Kidney epithelial cell (primary cell): ENCODE data around the gene CA5A. TPM values are rescaled to one million over a fixed set of nuclear protein-coding genes. Genes with fewer than 3 reads are reported as not detected.

Experiments used
- DNase-seq: peaks from one replicate; pipeline ENCODE4 v3.0.0-alpha.2; 2010; ENCODE audit warnings: low read depth
- H3K27me3 ChIP-seq: 2 replicates; pipeline ENCODE4 v1.6.0; 2011; ENCODE audit warnings: low read length; ENCODE audit not compliant: control insufficient read depth, insufficient read depth
- H3K36me3 ChIP-seq: 2 replicates; pipeline ENCODE4 v1.5.1; 2011; ENCODE audit warnings: low read length; ENCODE audit not compliant: control insufficient read depth, insufficient read depth
- H3K4me3 ChIP-seq: 2 replicates; pipeline ENCODE4 v1.5.1; 2011; ENCODE audit warnings: low read depth, mild to moderate bottlenecking, control low read depth, low read length
- total RNA-seq: library from RNA; depleted of rRNA; stranded (reverse); fragments of >200 nt; gene quantifications from 2 replicates; pipeline ENCODE4 v1.2.3, GENCODE V29; 2015
- TF ChIP-seq, protein P1 (sequence below): IDR thresholded peaks from 2 replicates; pipeline ENCODE4 v1.5.1; 2011; ENCODE audit warnings: mild to moderate bottlenecking, moderate library complexity, low read length, control low read depth, inconsistent platforms; ENCODE audit not compliant: insufficient read depth, poor library complexity, severe bottlenecking

Gene CA5A
- total RNA-seq, 1 donor from 2014 or later: not detected

- no peak for DNase-seq
- no peaks in the 10 kb centered on the region for H3K36me3 ChIP-seq
- H3K4me3 ChIP-seq: no peak overlapping the region
- TF ChIP-seq, protein P1, sequence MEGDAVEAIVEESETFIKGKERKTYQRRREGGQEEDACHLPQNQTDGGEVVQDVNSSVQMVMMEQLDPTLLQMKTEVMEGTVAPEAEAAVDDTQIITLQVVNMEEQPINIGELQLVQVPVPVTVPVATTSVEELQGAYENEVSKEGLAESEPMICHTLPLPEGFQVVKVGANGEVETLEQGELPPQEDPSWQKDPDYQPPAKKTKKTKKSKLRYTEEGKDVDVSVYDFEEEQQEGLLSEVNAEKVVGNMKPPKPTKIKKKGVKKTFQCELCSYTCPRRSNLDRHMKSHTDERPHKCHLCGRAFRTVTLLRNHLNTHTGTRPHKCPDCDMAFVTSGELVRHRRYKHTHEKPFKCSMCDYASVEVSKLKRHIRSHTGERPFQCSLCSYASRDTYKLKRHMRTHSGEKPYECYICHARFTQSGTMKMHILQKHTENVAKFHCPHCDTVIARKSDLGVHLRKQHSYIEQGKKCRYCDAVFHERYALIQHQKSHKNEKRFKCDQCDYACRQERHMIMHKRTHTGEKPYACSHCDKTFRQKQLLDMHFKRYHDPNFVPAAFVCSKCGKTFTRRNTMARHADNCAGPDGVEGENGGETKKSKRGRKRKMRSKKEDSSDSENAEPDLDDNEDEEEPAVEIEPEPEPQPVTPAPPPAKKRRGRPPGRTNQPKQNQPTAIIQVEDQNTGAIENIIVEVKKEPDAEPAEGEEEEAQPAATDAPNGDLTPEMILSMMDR: no peak
- H3K27me3 ChIP-seq: peaks cover 23% of the 10 kb centered on the region
Observed at GRCh38 chr16:87926246-87927194, 9.8 kb downstream of the CA5A start.

DNA sequence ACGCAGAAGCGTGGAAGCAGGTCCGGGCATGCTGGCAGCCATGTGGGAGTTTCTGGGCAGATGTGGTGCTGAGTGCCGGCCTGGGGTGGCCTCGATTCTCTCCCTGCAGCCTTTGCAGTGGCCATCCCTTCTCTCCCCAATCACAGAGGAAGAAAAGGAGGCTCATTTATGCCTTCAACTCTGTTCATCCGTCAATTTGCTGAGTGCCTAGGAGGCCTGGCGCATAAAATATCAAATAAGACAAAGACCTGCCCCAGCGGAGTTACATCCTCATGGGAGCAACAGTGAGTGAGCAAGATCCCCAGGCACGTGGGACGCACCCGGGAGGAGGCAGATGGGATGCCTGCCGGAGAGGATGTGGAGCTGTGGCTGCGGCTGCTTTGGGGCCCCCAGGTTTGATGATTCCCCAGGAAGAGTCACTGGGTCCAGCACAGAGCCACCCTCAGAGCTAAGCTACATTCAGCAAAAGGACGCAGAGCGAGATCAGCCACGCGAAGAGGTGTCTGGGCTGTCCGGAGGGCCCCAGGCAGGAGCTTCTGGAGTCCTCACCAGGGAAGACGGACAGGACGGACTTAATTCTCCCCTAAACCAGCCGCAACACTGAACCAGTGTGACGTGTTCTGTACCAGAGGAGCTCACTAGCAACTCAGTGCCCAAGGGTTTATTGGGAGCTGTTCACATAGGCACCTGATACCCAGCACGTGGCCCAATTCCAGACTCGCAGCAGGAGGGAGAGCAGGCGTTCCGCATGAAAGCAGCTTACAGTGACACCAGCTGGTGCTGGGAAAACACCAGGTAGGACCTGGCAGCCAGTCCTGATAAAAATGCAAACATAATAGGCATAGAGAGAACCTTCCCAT, 11.3 kb downstream of the CA5A start:
- TF ChIP-seq, protein P1: no peak
- Histone ChIP-seq H3K36me3 (no peaks in the 10 kb centered on the region), H3K27me3 (peaks cover 23% of the 10 kb centered on the region), H3K4me3 (no peak overlapping the region)
- peak; percentile 70 for DNase-seq

DNA sequence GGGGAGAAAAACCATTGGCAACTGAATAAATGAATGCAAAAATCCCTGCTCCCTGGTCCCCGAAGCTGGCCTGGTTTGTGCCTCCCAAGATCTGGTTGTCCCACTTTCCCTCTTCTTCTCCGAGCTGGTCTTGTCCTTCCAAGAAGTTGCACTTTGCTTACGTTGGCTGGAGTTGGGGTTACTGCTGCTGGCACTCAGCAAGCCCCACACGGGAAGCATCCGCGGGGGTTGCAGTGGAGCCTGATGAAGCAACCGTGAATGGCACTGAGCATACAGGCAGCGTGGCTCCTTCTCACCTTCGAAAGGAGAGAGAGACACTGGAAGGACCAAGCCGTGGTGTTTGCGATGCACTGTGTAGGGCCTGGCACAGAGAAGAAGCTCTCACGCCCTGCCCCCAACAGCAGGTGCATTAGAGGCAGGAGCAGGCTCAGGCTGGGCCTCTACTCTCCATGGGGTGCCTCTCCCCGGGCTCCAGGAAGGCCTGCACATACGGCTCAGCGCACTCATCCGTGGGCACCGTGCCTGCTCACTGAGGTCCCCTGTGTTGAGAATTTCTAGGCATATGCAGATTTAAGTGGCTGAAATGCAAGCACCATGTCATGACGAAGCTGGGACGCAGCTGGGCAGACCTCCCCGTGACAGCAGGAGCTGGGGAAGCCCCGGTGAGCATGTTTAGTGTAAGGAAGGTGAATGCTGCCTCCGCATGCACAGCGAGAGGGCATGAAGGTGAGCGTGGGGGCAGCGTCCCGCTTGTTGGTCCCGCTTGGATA, 12.1 kb downstream of the CA5A start:
- peaks cover 29% of the 10 kb centered on the region for H3K27me3 ChIP-seq
- no peaks in the 10 kb centered on the region for H3K36me3 ChIP-seq
- peak; percentile 45 for DNase-seq
- no peak overlapping the region for H3K4me3 ChIP-seq
- TF ChIP-seq, protein P1: no peak

GRCh38 chr16:87922250-87922871, 14.0 kb downstream of the CA5A start:
- DNase-seq: no peak
- H3K27me3 ChIP-seq: peaks cover 31% of the 10 kb centered on the region

More at GRCh38 chr16:87922250-87922871, 14.0 kb downstream of the CA5A start:
- no peaks in the 10 kb centered on the region for H3K36me3 ChIP-seq
- no peak overlapping the region for H3K4me3 ChIP-seq
- TF ChIP-seq, protein P1: no peak
